ENCODE data around the gene SLC39A6. TPM values are rescaled to one million over a fixed set of nuclear protein-coding genes. Genes with fewer than 3 reads are reported as not detected.

Gene SLC39A6
- total and polyA plus RNA-seq, 2 of the 13 experiments (the other 11 are each of a cell fraction or from before 2014, with no cell fraction given), result 41.7 to 59.2 TPM

- TF ChIP-seq ZNF687 (CRISPR knock-in tag; IDR thresholded peaks at IDR 0.05) (peak; percentile 14; the same call in 1 of the 2 replicates), ZNF639 (CRISPR knock-in tag; conservative IDR thresholded peaks at IDR 0.05) (peak; percentile 70; the same call in 1 of the 2 replicates), REST (IDR thresholded peaks at IDR 0.05; ENCODE audit: borderline replicate concordance in 1 of 2, low read depth in 1 of 2, low read length in 2 of 2) (peak in 1 of 2 experiments; percentile 54; a peak in 1 of 4 replicates), TP53 (CRISPR knock-in tag; conservative IDR thresholded peaks at IDR 0.05) (no peak), FOXK1 (CRISPR knock-in tag; IDR thresholded peaks at IDR 0.05; ENCODE audit: borderline replicate concordance, low read depth) (peak; percentile 71; the same call in 1 of the 2 replicates), CCAR2 (optimal IDR thresholded peaks at IDR 0.05; ENCODE audit: low read depth, low read length) (no peak), TMF1 (CRISPR knock-in tag; IDR thresholded peaks at IDR 0.05; ENCODE audit: low read depth) (no peak), TERF1 (CRISPR knock-in tag; IDR thresholded peaks at IDR 0.05) (no peak), SOX5 (CRISPR knock-in tag; IDR thresholded peaks at IDR 0.05; ENCODE audit: borderline replicate concordance) (peak; percentile 85), DZIP1 (CRISPR knock-in tag; IDR thresholded peaks at IDR 0.05) (no peak), MED1 (CRISPR knock-in tag; IDR thresholded peaks at IDR 0.05) (peak; percentile 92), REL (CRISPR knock-in tag; conservative IDR thresholded peaks at IDR 0.05) (no peak), ATF6 (CRISPR knock-in tag; conservative IDR thresholded peaks at IDR 0.05) (no peak)
Measured at GRCh38 chr18:36176177-36176584, 47.0 kb upstream of the SLC39A6 start (continued).
